ENCODE data around the gene SRP68.
A peak's percentile ranks its signal among the peaks of the same experiment; 100 is the strongest.

SRP68 gene

DNA sequence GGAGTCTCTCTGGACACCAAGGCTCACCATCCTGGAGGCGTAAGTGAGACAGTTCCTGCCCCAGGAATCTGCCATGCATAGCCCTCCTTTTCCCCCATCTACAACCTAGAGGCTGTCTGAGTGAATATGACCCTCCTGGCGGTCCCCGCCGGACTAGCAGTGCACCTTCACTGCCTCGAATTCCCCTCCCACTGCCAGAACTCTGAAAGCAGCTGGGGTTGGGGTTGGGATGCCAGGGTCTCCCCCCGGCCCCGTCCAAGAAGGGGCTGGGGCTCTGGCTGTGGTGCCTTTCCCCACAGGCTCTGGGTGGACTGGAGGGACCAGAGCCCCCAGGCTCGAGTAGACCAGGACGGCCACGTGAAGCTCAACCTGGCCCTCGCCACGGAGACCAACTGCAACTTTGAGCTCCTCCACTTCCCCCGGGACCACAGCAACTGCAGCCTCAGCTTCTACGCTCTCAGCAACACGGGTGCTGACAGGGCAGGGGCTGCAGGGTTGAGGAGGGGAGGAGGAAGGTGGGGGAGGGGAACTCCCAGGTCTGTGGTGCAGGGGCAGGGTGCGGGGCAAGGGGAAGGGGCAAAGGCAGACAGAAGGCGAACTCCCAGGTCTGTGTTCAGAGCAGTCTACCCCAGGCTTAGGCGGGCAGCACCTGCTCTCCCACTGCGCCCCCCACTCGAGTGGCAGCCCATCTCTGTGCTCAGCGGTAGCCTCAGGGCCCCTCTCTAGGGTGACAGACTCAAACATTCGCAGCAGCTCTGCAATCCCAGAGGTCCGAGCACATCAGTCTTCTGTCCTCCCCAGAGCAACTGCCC lies 7.8 kb upstream of the SRP68 start:
- Histone ChIP-seq H3K4me3 (ENCODE audit: low read depth, low read length) (no peak overlapping the region), H3K9me3 (ENCODE audit: control insufficient read depth, insufficient read depth, low read depth, low read length) (no peaks in the 10 kb centered on the region), H3K27ac (ENCODE audit: extremely low read depth, low read depth, low read length) (no peak overlapping the region), H3K4me1 (ENCODE audit: control insufficient read depth, insufficient read depth, low read length) (peaks cover 16% of the 10 kb centered on the region), H3K36me3 (ENCODE audit: control insufficient read depth in 2 of 2, insufficient read depth in 1 of 2, low read length in 2 of 2) (peaks cover 2 to 37% of the 10 kb centered on the region in 2 experiments; a peak in 1 of 3 replicates)
- ChIA-PET POLR2A (interaction anchor here (0.6 to 4.2 kb wide), 8 partner anchors 8 to 199 kb away, joined by 3 to 23 read pairs (median 5); partner anchors contain the start of genes EXOC7 and UBALD2), CTCF (interaction anchor here (0.5 to 1.6 kb wide), 9 partner anchors 9 to 415 kb away, joined by 3 to 10 read pairs (median 3); no protein-coding TSS in a partner anchor)
- no peak for TF ChIP-seq OSR2 (tag by site-specific recombination; IDR thresholded peaks at IDR 0.05)
- TF ChIP-seq ZBTB17 (tag by site-specific recombination; IDR thresholded peaks at IDR 0.05): 0 out of 2 replicates have a peak, but pooled peaks have one; percentile 47
- TF ChIP-seq KLF8 (tag by site-specific recombination; IDR thresholded peaks at IDR 0.05): no peak
- TF ChIP-seq ZNF112 (tag by site-specific recombination; IDR thresholded peaks at IDR 0.05): no peak
- TF ChIP-seq, protein P1, sequence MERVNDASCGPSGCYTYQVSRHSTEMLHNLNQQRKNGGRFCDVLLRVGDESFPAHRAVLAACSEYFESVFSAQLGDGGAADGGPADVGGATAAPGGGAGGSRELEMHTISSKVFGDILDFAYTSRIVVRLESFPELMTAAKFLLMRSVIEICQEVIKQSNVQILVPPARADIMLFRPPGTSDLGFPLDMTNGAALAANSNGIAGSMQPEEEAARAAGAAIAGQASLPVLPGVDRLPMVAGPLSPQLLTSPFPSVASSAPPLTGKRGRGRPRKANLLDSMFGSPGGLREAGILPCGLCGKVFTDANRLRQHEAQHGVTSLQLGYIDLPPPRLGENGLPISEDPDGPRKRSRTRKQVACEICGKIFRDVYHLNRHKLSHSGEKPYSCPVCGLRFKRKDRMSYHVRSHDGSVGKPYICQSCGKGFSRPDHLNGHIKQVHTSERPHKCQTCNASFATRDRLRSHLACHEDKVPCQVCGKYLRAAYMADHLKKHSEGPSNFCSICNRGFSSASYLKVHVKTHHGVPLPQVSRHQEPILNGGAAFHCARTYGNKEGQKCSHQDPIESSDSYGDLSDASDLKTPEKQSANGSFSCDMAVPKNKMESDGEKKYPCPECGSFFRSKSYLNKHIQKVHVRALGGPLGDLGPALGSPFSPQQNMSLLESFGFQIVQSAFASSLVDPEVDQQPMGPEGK (tag by site-specific recombination; IDR thresholded peaks at IDR 0.05): peak; percentile 23; the same call in 1 of the 2 replicates

DNA sequence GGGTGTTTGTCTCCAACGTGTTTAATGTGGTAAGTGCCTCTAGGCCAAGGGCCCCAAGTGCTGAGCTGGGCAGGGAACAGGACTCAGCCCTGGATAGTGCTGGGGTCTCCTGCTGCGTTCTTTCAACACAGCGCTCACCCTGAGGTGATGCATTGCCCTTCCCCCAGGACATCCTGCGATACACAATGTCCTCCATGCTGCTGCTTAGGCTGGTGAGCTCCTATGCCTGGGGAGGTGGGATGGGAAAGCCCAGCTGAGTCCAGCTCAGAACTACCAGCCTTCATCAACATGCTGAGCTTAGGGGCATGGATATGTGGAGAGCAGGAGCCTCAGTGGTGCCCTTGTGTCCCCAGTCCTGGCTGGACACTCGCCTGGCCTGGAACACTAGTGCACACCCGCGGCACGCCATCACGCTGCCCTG lies 7.2 kb upstream of the SRP68 start:
- ChIA-PET POLR2A (interaction anchor here (0.6 to 4.2 kb wide), 7 partner anchors 9 to 200 kb away, joined by 3 to 23 read pairs (median 5); partner anchors contain the start of genes EXOC7 and UBALD2), CTCF (interaction anchor here (0.7 to 1.6 kb wide), 5 partner anchors 16 to 220 kb away, joined by 3 to 10 read pairs (median 3); no protein-coding TSS in a partner anchor)
- no peaks in the 10 kb centered on the region for H3K9me3 ChIP-seq (ENCODE audit: control insufficient read depth, insufficient read depth, low read depth, low read length)
- H3K4me3 ChIP-seq (ENCODE audit: low read depth, low read length): no peak overlapping the region
- H3K36me3 ChIP-seq (ENCODE audit: control insufficient read depth in 2 of 2, insufficient read depth in 1 of 2, low read length in 2 of 2): peaks cover 0 to 31% of the 10 kb centered on the region in 2 experiments; a peak in 1 of 3 replicates
- TF ChIP-seq WT1 (tag by site-specific recombination; IDR thresholded peaks at IDR 0.05) (no peak), ZNF16 (tag by site-specific recombination; IDR thresholded peaks at IDR 0.05; ENCODE audit: low read depth) (no peak), ZNF366 (tag by site-specific recombination; conservative IDR thresholded peaks at IDR 0.05) (no peak), YY2 (tag by site-specific recombination; IDR thresholded peaks at IDR 0.05) (no peak)
- TF ChIP-seq, protein P2, sequence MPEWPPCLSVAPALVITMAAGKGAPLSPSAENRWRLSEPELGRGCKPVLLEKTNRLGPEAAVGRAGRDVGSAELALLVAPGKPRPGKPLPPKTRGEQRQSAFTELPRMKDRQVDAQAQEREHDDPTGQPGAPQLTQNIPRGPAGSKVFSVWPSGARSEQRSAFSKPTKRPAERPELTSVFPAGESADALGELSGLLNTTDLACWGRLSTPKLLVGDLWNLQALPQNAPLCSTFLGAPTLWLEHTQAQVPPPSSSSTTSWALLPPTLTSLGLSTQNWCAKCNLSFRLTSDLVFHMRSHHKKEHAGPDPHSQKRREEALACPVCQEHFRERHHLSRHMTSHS (tag by site-specific recombination; IDR thresholded peaks at IDR 0.05): no peak
- H3K27ac ChIP-seq (ENCODE audit: extremely low read depth, low read depth, low read length): no peak overlapping the region
- peaks cover 16% of the 10 kb centered on the region for H3K4me1 ChIP-seq (ENCODE audit: control insufficient read depth, insufficient read depth, low read length)

DNA sequence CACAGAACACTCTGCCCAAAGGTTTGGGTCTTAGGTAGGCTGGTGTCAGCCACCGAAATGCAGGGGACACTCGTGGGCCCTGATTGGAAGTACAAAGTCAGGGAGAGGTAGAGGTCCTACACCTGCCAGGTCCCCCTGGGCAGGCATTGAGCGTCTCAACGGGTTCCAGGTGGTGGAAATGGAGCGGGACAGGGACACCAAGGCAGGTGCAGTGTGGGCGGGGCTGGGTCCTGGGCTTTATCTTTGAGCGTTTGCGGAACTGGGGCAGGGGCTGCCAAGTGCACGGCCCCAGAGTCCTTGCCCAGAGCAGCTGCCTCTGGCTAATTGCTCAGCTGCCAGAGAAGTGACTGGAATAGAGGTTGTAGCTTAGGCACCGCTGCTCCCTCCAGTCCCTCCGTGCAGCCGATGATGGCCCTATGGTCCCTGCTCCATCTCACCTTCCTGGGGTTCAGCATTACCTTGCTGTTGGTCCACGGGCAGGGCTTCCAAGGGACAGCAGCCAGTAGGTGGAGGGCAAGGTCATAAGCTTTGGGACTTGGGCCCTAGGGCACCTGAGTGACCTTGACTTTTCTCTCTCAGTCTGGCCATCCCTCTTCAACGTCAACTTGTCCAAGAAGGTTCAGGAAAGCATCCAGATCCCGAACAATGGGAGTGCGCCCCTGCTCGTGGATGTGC lies 6.7 kb upstream of the SRP68 start, which contains the start of gene ZACN:
TSS of gene ZACN (plus strand) at position 323 of the 675 bp plus-strand sequence. CDS start at position 406, 83 bp downstream.
- POLR2A ChIA-PET: interaction anchor here (0.6 to 4.2 kb wide), 6 partner anchors 9 to 186 kb away, joined by 4 to 23 read pairs (median 5); partner anchors contain the start of genes EXOC7 and UBALD2
- H3K4me1 ChIP-seq (ENCODE audit: control insufficient read depth, insufficient read depth, low read length): peaks cover 16% of the 10 kb centered on the region
- no peak within 1 kb of the TSS for H3K4me3 ChIP-seq (ENCODE audit: low read depth, low read length)
- no peaks in the 10 kb centered on the region for H3K9me3 ChIP-seq (ENCODE audit: control insufficient read depth, insufficient read depth, low read depth, low read length)
- no peak within 1 kb of the TSS for H3K27ac ChIP-seq (ENCODE audit: extremely low read depth, low read depth, low read length)
- CTCF ChIA-PET: interaction anchor here (0.7 to 1.6 kb wide), 3 partner anchors 42 to 221 kb away, joined by 3 to 10 read pairs (median 3); no protein-coding TSS in a partner anchor
- peaks cover 0 to 25% of the 10 kb centered on the region in 2 experiments; a peak in 1 of 3 replicates for H3K36me3 ChIP-seq (ENCODE audit: control insufficient read depth in 2 of 2, insufficient read depth in 1 of 2, low read length in 2 of 2)
- no peak for TF ChIP-seq ZBTB8A (tag by site-specific recombination; IDR thresholded peaks at IDR 0.05)
- no peak for TF ChIP-seq BCL11A (tag by site-specific recombination; IDR thresholded peaks at IDR 0.05; ENCODE audit: low read depth)
- TF ChIP-seq, protein P3, sequence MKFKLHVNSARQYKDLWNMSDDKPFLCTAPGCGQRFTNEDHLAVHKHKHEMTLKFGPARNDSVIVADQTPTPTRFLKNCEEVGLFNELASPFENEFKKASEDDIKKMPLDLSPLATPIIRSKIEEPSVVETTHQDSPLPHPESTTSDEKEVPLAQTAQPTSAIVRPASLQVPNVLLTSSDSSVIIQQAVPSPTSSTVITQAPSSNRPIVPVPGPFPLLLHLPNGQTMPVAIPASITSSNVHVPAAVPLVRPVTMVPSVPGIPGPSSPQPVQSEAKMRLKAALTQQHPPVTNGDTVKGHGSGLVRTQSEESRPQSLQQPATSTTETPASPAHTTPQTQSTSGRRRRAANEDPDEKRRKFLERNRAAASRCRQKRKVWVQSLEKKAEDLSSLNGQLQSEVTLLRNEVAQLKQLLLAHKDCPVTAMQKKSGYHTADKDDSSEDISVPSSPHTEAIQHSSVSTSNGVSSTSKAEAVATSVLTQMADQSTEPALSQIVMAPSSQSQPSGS (tag by site-specific recombination; IDR thresholded peaks at IDR 0.05; ENCODE audit: low read depth): no peak
- TF ChIP-seq, protein P4, sequence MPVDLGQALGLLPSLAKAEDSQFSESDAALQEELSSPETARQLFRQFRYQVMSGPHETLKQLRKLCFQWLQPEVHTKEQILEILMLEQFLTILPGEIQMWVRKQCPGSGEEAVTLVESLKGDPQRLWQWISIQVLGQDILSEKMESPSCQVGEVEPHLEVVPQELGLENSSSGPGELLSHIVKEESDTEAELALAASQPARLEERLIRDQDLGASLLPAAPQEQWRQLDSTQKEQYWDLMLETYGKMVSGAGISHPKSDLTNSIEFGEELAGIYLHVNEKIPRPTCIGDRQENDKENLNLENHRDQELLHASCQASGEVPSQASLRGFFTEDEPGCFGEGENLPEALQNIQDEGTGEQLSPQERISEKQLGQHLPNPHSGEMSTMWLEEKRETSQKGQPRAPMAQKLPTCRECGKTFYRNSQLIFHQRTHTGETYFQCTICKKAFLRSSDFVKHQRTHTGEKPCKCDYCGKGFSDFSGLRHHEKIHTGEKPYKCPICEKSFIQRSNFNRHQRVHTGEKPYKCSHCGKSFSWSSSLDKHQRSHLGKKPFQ (tag by site-specific recombination; IDR thresholded peaks at IDR 0.05): no peak
- TF ChIP-seq ZBTB1 (tag by site-specific recombination; IDR thresholded peaks at IDR 0.05): no peak
- no peak; the same call in 1 of the 2 replicates for TF ChIP-seq ZBTB48 (tag by site-specific recombination; IDR thresholded peaks at IDR 0.05)
- no peak for TF ChIP-seq ZSCAN30 (tag by site-specific recombination; IDR thresholded peaks at IDR 0.05)
- TF ChIP-seq ZNF701 (tag by site-specific recombination; IDR thresholded peaks at IDR 0.05): no peak
- TF ChIP-seq, protein P5, sequence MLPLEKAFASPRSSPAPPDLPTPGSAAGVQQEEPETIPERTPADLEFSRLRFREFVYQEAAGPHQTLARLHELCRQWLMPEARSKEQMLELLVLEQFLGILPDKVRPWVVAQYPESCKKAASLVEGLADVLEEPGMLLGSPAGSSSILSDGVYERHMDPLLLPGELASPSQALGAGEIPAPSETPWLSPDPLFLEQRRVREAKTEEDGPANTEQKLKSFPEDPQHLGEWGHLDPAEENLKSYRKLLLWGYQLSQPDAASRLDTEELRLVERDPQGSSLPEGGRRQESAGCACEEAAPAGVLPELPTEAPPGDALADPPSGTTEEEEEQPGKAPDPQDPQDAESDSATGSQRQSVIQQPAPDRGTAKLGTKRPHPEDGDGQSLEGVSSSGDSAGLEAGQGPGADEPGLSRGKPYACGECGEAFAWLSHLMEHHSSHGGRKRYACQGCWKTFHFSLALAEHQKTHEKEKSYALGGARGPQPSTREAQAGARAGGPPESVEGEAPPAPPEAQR (tag by site-specific recombination; IDR thresholded peaks at IDR 0.05): no peak
- TF ChIP-seq ZNF792 (tag by site-specific recombination; IDR thresholded peaks at IDR 0.05): no peak

All from HEK293 (cell line).